K562 (cell line): Measurements from ENCODE around the gene WNT16.

Experiments
- HMG20A ChIP-seq: fragments of 450-650 bp; formaldehyde crosslinking; conservative IDR thresholded peaks from 2 replicates; pipeline ENCODE4 v1.4.0; 2020; ENCODE audit warnings: mild to moderate bottlenecking, mixed read lengths
- POLR2A ChIP-seq: fragments of 450-650 bp; conservative IDR thresholded peaks from 2 replicates; pipeline ENCODE4 v1.6.1; 2016
- SMAD1 ChIP-seq: fragments of 150-350 bp; IDR thresholded peaks from 2 replicates; pipeline ENCODE4 v1.6.1; 2014; ENCODE audit warnings: low read length, low read depth; ENCODE audit not compliant: partially characterized antibody
- SMARCA4 ChIP-seq: fragments of 450-650 bp; IDR thresholded peaks from 2 replicates; pipeline ENCODE4 v1.6.1; 2016
- TCF7 ChIP-seq: sonication (generic); IDR thresholded peaks from 2 replicates; pipeline ENCODE4 v1.6.1; 2016; ENCODE audit warnings: antibody characterized with exemption, borderline replicate concordance
- TOE1 ChIP-seq, 2 experiments: fragments of 450-650 bp in 1 of 2; sonication (generic) in 1 of 2; formaldehyde crosslinking in 1 of 2; IDR thresholded peaks; 2 replicates each; pipeline versions ENCODE4 v1.7.1 to v1.8.0; 2016 to 2022; ENCODE audit warnings: borderline replicate concordance in 2 of 2, mild to moderate bottlenecking in 2 of 2, antibody characterized with exemption in 1 of 2, inconsistent platforms in 1 of 2, low read depth in 1 of 2, missing genetic modification reagents in 1 of 2, moderate library complexity in 1 of 2
- XRCC4 ChIP-seq: IDR thresholded peaks from one replicate; pipeline ENCODE4 v1.6.1; 2011; ENCODE audit not compliant: insufficient read depth, insufficient read length; ENCODE audit errors: extremely low read depth
- ZBTB26 ChIP-seq: fragments of 450-650 bp; formaldehyde crosslinking; IDR thresholded peaks from 2 replicates; pipeline ENCODE4 v1.4.0; 2022; ENCODE audit warnings: missing genetic modification characterization
- TF ChIP-seq, protein P1 (sequence below), 3 experiments: IDR thresholded peaks in 2 of 3; conservative IDR thresholded peaks in 1 of 3; 2 replicates each; pipeline ENCODE4 v1.5.1; 2011 to 2012; ENCODE audit warnings: low read length in 3 of 3, mild to moderate bottlenecking in 3 of 3, control low read depth in 2 of 3, improper control_type of control experiment in 1 of 3, inconsistent platforms in 1 of 3, low read depth in 1 of 3, mixed read lengths in 1 of 3, moderate library complexity in 1 of 3; ENCODE audit not compliant: insufficient read depth in 2 of 3

GRCh38 chr7:121388950-121389349 is 60.1 kb downstream of the WNT16 start:
- TF ChIP-seq SMARCA4 (no peak), ZBTB26 (CRISPR knock-in tag) (no peak), SMAD1 (no peak), HMG20A (no peak), XRCC4 (no peak), TCF7 (no peak), POLR2A (no peak), TOE1 (IDR thresholded peaks at IDR 0.05; ENCODE audit: borderline replicate concordance) (no peak), TOE1 (CRISPR knock-in tag; IDR thresholded peaks at IDR 0.05; ENCODE audit: borderline replicate concordance, low read depth) (no peak)
- TF ChIP-seq, protein P1, sequence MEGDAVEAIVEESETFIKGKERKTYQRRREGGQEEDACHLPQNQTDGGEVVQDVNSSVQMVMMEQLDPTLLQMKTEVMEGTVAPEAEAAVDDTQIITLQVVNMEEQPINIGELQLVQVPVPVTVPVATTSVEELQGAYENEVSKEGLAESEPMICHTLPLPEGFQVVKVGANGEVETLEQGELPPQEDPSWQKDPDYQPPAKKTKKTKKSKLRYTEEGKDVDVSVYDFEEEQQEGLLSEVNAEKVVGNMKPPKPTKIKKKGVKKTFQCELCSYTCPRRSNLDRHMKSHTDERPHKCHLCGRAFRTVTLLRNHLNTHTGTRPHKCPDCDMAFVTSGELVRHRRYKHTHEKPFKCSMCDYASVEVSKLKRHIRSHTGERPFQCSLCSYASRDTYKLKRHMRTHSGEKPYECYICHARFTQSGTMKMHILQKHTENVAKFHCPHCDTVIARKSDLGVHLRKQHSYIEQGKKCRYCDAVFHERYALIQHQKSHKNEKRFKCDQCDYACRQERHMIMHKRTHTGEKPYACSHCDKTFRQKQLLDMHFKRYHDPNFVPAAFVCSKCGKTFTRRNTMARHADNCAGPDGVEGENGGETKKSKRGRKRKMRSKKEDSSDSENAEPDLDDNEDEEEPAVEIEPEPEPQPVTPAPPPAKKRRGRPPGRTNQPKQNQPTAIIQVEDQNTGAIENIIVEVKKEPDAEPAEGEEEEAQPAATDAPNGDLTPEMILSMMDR (IDR thresholded peaks at IDR 0.05 in 2 of 3, conservative IDR thresholded peaks at IDR 0.05 in 1 of 3; ENCODE audit: insufficient read depth in 2 of 3, low read depth in 1 of 3, low read length in 3 of 3) = no peak
